Panc1 (cell line): ENCODE data around the gene EFNA5.

ENCODE experiments used
- POLR2AphosphoS5 ChIP-seq: IDR thresholded peaks from 2 replicates; pipeline ENCODE4 v1.6.1; 2012; ENCODE audit warnings: mild to moderate bottlenecking, low read depth, low read length, moderate library complexity
- TF ChIP-seq, protein P1 (sequence below): fragments of 450-650 bp; IDR thresholded peaks from 2 replicates; pipeline ENCODE4 v1.5.1; 2017; ENCODE audit warnings: mild to moderate bottlenecking
- TF ChIP-seq, protein P2 (sequence below), 2 experiments: IDR thresholded peaks; 2 replicates each; pipeline ENCODE4 v1.6.1; 2011 to 2012; ENCODE audit warnings: low read depth in 2 of 2, control low read depth in 1 of 2, low read length in 1 of 2, mild to moderate bottlenecking in 1 of 2, moderate library complexity in 1 of 2; ENCODE audit not compliant: insufficient read depth in 1 of 2

DNA sequence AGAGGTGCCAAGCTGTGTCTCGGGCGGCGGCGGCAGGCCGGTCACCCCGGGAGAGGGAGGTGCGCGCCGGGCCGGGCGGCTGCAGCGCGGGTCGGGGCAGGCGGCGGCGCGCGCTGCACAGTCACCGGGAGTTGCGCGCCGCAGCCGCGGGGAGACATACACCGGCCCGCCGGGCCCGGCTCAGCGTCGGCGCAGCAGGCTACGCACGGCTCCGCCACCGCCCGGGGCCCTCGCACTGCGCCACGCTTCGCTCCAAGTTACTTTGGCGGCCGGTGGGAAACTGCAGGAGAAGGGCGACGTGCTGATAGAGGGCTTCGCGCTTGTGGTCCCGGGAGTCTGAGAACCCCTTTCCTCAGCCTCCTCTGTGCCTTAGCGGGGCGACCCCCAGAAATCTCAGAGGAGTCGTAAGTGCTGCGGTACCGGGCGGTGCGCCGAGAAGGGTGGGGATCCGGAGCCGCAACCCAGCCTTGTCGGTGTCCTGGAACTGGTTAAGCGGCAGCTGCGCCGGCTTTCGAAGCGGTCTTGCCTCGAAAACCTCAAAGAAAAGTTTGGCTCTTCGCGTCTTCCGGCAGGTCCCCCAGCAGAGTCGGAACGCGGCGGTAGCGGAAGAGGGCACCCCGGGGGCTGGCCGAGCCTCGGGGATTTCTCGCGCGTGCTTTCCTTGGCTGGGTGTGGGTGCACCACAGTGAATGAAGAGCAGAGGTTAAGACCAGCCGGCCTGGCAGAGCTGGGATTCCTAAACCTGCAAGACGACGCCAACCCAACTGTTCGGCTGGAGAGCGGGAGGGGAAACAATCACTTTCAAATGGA, at the start of gene EFNA5:
- TF ChIP-seq, protein P1, sequence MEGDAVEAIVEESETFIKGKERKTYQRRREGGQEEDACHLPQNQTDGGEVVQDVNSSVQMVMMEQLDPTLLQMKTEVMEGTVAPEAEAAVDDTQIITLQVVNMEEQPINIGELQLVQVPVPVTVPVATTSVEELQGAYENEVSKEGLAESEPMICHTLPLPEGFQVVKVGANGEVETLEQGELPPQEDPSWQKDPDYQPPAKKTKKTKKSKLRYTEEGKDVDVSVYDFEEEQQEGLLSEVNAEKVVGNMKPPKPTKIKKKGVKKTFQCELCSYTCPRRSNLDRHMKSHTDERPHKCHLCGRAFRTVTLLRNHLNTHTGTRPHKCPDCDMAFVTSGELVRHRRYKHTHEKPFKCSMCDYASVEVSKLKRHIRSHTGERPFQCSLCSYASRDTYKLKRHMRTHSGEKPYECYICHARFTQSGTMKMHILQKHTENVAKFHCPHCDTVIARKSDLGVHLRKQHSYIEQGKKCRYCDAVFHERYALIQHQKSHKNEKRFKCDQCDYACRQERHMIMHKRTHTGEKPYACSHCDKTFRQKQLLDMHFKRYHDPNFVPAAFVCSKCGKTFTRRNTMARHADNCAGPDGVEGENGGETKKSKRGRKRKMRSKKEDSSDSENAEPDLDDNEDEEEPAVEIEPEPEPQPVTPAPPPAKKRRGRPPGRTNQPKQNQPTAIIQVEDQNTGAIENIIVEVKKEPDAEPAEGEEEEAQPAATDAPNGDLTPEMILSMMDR: no peak
- no peak for TF ChIP-seq POLR2AphosphoS5
- TF ChIP-seq, protein P2, sequence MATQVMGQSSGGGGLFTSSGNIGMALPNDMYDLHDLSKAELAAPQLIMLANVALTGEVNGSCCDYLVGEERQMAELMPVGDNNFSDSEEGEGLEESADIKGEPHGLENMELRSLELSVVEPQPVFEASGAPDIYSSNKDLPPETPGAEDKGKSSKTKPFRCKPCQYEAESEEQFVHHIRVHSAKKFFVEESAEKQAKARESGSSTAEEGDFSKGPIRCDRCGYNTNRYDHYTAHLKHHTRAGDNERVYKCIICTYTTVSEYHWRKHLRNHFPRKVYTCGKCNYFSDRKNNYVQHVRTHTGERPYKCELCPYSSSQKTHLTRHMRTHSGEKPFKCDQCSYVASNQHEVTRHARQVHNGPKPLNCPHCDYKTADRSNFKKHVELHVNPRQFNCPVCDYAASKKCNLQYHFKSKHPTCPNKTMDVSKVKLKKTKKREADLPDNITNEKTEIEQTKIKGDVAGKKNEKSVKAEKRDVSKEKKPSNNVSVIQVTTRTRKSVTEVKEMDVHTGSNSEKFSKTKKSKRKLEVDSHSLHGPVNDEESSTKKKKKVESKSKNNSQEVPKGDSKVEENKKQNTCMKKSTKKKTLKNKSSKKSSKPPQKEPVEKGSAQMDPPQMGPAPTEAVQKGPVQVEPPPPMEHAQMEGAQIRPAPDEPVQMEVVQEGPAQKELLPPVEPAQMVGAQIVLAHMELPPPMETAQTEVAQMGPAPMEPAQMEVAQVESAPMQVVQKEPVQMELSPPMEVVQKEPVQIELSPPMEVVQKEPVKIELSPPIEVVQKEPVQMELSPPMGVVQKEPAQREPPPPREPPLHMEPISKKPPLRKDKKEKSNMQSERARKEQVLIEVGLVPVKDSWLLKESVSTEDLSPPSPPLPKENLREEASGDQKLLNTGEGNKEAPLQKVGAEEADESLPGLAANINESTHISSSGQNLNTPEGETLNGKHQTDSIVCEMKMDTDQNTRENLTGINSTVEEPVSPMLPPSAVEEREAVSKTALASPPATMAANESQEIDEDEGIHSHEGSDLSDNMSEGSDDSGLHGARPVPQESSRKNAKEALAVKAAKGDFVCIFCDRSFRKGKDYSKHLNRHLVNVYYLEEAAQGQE (IDR thresholded peaks at IDR 0.05; ENCODE audit: insufficient read depth in 1 of 2, low read depth in 2 of 2, low read length in 1 of 2): no peak
